ENCODE data around the gene NUDT8.

GRCh38 chr11:67606492-67607295 lies 23.0 kb downstream of the NUDT8 start, which contains the start of gene NDUFV1:
- TF ChIP-seq FOS (IDR thresholded peaks at IDR 0.05; ENCODE audit: extremely low read depth, insufficient read length) (no peak), CTCF (IDR thresholded peaks at IDR 0.05 in 2 of 3, conservative IDR thresholded peaks at IDR 0.05 in 1 of 3; ENCODE audit: insufficient read depth in 2 of 3, low read depth in 1 of 3, low read length in 3 of 3) (peak; percentile 61 to 95 (median 78)), ZNF609 (CRISPR knock-in tag; IDR thresholded peaks at IDR 0.05; ENCODE audit: borderline replicate concordance) (0 out of 2 replicates have a peak, but pooled peaks have one; percentile 15), NCOA1 (IDR thresholded peaks at IDR 0.05; ENCODE audit: low read depth) (no peak), ZNF146 (CRISPR knock-in tag; IDR thresholded peaks at IDR 0.05; ENCODE audit: unreplicated experiment) (no peak), YY1 (IDR thresholded peaks at IDR 0.05; ENCODE audit: borderline replicate concordance in 1 of 3, control insufficient read depth in 1 of 3, extremely low read depth in 1 of 3, insufficient read depth in 3 of 3, insufficient read length in 1 of 3, insufficient replicate concordance in 2 of 3, low read depth in 1 of 3, low read length in 2 of 3) (peak in 2 of 3 experiments; percentile 29 to 72), ATF3 (IDR thresholded peaks at IDR 0.05) (no peak), ATF3 (CRISPR knock-in tag; conservative IDR thresholded peaks at IDR 0.05) (no peak)

Measured in K562 (cell line).